ENCODE results near the gene PSMB3. TPM values are rescaled to one million over a fixed set of nuclear protein-coding genes. Genes with fewer than 3 reads are reported as not detected.

PSMB3 gene
- total RNA-seq, 6 experiments from 2014 or later = 85.2 to 183 (median 120) TPM

DNA sequence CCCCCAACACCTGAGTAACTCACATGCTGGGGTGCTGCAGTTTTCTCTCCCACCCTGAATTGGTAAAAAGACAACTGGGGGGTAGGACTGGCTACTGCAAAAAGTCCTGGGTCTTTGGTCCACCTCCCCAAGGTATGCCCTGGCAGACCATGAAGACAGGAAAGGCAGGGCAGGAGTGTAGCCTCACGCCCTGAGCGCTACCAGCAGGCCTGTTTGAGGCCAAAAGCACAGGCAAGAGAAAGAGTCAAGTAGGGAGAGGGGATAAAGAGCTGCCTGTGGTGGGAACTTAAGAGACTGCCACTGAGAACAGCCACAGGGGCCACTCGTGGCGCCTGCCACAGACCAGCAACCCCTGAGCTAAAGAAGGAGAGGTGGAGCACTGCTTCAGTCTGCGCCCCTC lies 13.8 kb downstream of the PSMB3 start:
- Histone ChIP-seq H3K36me3 (peaks cover 9 to 73% (median 26%) of the 10 kb centered on the region in 4 donors), H3K4me1 (no peaks in the 10 kb centered on the region), H3K27me3 (no peaks in the 10 kb centered on the region), H3K27ac (no peak overlapping the region), H3K9me3 (no peaks in the 10 kb centered on the region), H3K4me3 (no peak overlapping the region)
- ATAC-seq (no peak), DNase-seq (no peak)
- 78% methylated on average over 2 of the region's 5 CpGs for WGBS (ENCODE audit: insufficient coverage, low coverage, low lambda C conversion rate, missing lambda C conversion rate)
- intact Hi-C loops (cut with DNase I) = no loop called here
- TF ChIP-seq POLR2A (IDR thresholded peaks at IDR 0.05) = no peak

DNA sequence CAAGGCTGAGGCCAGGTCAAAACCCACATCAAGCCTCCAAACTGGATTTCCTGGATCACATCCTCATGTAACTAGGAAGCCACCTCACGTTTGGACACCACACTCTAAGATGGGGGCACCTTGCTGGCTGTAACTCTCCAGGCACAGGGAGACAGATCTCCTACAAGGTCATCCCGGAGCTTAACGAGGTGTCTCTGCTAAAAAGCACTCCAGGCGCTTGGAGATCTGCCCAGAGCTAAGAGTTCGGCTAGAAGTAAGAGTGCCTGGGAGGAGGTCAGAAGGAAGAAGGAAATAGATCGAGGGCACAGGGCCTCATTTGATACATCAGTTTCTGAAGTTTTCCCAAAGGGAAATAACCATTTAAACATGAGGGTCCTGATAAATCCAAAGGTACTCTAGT lies 15.9 kb downstream of the PSMB3 start:
- Histone ChIP-seq H3K4me1 (no peaks in the 10 kb centered on the region), H3K36me3 (peaks cover 9 to 73% (median 26%) of the 10 kb centered on the region in 4 donors), H3K4me3 (no peak overlapping the region), H3K27me3 (no peaks in the 10 kb centered on the region), H3K9me3 (no peaks in the 10 kb centered on the region), H3K27ac (no peak overlapping the region)
- DNase-seq (no peak), ATAC-seq (no peak)
- intact Hi-C loops (cut with DNase I) = no loop called here
- 68% methylated on average over 6 of the region's 6 CpGs for WGBS (ENCODE audit: insufficient coverage, low coverage, low lambda C conversion rate, missing lambda C conversion rate)
- no peak for TF ChIP-seq POLR2A (IDR thresholded peaks at IDR 0.05)
- TF ChIP-seq, protein P1, sequence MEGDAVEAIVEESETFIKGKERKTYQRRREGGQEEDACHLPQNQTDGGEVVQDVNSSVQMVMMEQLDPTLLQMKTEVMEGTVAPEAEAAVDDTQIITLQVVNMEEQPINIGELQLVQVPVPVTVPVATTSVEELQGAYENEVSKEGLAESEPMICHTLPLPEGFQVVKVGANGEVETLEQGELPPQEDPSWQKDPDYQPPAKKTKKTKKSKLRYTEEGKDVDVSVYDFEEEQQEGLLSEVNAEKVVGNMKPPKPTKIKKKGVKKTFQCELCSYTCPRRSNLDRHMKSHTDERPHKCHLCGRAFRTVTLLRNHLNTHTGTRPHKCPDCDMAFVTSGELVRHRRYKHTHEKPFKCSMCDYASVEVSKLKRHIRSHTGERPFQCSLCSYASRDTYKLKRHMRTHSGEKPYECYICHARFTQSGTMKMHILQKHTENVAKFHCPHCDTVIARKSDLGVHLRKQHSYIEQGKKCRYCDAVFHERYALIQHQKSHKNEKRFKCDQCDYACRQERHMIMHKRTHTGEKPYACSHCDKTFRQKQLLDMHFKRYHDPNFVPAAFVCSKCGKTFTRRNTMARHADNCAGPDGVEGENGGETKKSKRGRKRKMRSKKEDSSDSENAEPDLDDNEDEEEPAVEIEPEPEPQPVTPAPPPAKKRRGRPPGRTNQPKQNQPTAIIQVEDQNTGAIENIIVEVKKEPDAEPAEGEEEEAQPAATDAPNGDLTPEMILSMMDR (IDR thresholded peaks at IDR 0.05) = no peak

DNA sequence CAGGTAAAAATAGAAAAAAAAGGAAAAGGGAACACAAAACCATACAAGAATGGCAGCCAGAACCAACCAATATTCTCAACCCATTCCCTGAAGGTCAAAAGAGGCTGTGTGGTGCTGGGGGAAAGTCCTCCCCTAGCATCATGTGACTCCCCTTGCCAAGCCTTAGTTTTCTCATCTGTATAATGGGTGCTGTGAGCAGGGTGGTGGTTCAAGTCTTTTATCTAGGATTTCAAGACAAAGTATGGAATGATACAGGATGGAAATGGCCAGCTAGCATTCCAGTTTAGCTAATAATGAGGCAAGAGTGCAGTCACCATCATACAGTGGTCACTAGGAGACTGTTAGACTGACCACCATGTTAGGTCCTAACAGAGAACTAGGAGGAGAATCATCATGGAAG lies 20.7 kb downstream of the PSMB3 start:
- intact Hi-C loops (cut with DNase I) = no loop called here
- H3K4me3 ChIP-seq = no peak overlapping the region
- H3K4me1 ChIP-seq = no peaks in the 10 kb centered on the region
- no peaks in the 10 kb centered on the region for H3K27me3 ChIP-seq
- H3K9me3 ChIP-seq = no peaks in the 10 kb centered on the region
- H3K27ac ChIP-seq = no peak overlapping the region
- peaks cover 0 to 81% (median 34%) of the 10 kb centered on the region in 4 donors for H3K36me3 ChIP-seq
- DNase-seq (no peak), ATAC-seq (no peak)
- no peak for TF ChIP-seq POLR2A (IDR thresholded peaks at IDR 0.05)
- TF ChIP-seq, protein P1 (IDR thresholded peaks at IDR 0.05) = no peak

DNA sequence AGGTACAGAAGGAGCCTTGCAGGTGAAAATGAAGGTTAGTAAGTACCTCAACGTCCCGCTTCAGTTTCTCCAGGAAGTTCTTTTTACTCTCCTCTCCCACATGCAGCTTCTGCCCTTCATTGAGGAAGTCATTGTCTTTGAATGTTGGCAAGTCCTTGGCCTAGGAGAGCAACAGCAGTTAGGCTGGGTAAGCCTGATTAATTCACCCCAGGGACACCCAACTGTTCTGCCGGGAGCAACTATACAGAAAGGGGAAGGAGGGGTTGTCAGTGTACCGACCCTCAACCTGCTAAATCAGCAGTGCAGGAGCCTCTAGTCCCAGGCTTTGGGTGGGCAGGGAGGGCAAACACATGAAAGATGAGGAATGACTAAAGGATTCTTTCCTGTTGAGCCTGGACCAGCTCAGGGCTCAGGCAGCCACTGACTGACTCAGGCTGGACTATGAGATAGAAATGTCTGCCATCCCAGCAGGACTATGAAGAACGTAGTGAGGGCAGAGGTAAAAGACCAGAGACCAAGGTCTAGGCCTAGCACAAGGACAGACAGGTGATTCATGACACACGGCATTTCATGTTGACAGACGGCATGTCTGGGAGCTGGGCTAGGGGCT lies 25.2 kb downstream of the PSMB3 start:
- intact Hi-C loops (cut with DNase I) = no loop called here
- H3K27ac ChIP-seq = no peak overlapping the region
- DNase-seq = no peak
- H3K36me3 ChIP-seq = peaks cover 0 to 97% (median 38%) of the 10 kb centered on the region in 4 donors
- no peak overlapping the region for H3K4me3 ChIP-seq
- TF ChIP-seq POLR2A (IDR thresholded peaks at IDR 0.05) = no peak
- TF ChIP-seq, protein P1 (IDR thresholded peaks at IDR 0.05) = no peak
- no peaks in the 10 kb centered on the region for H3K9me3 ChIP-seq
- no peaks in the 10 kb centered on the region for H3K4me1 ChIP-seq
- no peaks in the 10 kb centered on the region for H3K27me3 ChIP-seq
- ATAC-seq = no peak
- WGBS (ENCODE audit: insufficient coverage, low coverage, low lambda C conversion rate, missing lambda C conversion rate) = 84% methylated on average over 3 of the region's 7 CpGs

DNA sequence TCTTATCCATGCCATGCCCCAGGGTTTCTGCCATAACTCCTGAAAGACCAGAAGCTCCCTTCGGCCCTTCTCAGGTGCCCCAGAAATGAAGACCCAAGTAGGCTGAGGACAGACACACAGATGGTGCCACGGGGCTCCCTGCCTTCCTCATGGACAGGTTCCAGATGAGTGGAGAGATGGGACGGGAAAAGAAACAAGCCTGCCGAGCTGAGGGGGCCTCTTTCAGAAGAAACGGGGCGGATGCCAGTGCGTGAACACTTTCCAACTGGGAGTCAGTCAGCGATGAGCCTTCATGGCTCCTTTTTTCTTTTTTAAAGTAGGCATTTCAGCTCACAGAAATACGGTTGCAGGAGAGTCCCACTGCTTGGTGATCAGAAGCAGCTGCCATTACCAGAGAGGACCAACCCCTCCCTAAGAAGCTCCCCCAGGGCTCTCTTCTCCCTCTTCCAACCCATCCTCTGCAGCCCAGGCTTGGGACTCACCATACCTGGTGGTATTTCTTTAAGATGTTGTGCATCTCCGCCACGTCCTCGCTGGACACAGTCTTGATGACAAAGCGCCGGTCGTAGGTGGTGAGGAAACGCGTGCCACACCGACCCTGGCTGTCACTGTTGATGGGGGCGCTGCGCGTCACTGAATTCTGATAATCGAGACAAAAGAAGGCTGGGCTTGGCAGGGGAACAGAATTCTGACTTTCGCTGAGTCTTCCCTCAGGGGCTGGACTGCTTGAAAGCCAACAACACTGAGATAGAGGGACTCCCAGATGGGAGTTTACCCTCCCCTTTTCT lies 27.6 kb downstream of the PSMB3 start:
- Histone ChIP-seq H3K27me3 (no peaks in the 10 kb centered on the region), H3K27ac (no peak overlapping the region), H3K9me3 (no peaks in the 10 kb centered on the region), H3K4me3 (no peak overlapping the region), H3K4me1 (no peaks in the 10 kb centered on the region), H3K36me3 (peaks cover 0 to 97% (median 44%) of the 10 kb centered on the region in 4 donors)
- WGBS (ENCODE audit: insufficient coverage, low coverage, low lambda C conversion rate, missing lambda C conversion rate) = 93% methylated on average over 18 of the region's 23 CpGs
- ATAC-seq = no peak
- intact Hi-C loops (cut with DNase I) = no loop called here
- TF ChIP-seq POLR2A (IDR thresholded peaks at IDR 0.05) = no peak
- TF ChIP-seq, protein P1 (IDR thresholded peaks at IDR 0.05) = no peak
- DNase-seq = no peak

Measured in right lobe of liver (tissue), 6 donors.